H1 (cell line): ENCODE data around the gene CFAP92. TPM values are rescaled to one million over a fixed set of nuclear protein-coding genes. Genes with fewer than 3 reads are reported as not detected.

Experiments
- BRCA1 ChIP-seq: IDR thresholded peaks from 2 replicates; pipeline ENCODE4 v1.6.1; 2012; ENCODE audit warnings: low read depth, low read length, improper control_type of control experiment
- CHD2 ChIP-seq: IDR thresholded peaks from 2 replicates; pipeline ENCODE4 v1.6.1; 2012; ENCODE audit warnings: low read length, improper control_type of control experiment
- KDM4A ChIP-seq: IDR thresholded peaks from one replicate; pipeline ENCODE4 v1.7.1; 2012; ENCODE audit warnings: low read depth, mild to moderate bottlenecking, moderate library complexity, low read length, inconsistent platforms; ENCODE audit not compliant: severe bottlenecking
- PHF8 ChIP-seq: fragments of 200-600 bp; sonication (generic); conservative IDR thresholded peaks from 2 replicates; pipeline ENCODE4 v1.7.1; 2012; ENCODE audit warnings: low read depth, mild to moderate bottlenecking, inconsistent platforms, low read length, moderate library complexity
- POLR2AphosphoS5 ChIP-seq: IDR thresholded peaks from 2 replicates; pipeline ENCODE4 v1.6.1; 2011; ENCODE audit warnings: low read depth, low read length
- RFX5 ChIP-seq: IDR thresholded peaks from 2 replicates; pipeline ENCODE4 v1.6.1; 2011; ENCODE audit warnings: low read depth, low read length, improper control_type of control experiment, borderline replicate concordance
- SIRT6 ChIP-seq: IDR thresholded peaks from one replicate; pipeline ENCODE4 v1.7.1; 2012; ENCODE audit warnings: low read length, inconsistent platforms
- TBP ChIP-seq: IDR thresholded peaks from 2 replicates; pipeline ENCODE4 v1.6.1; 2011; ENCODE audit warnings: low read depth, low read length, improper control_type of control experiment
- polyA plus RNA-seq, 7 experiments: library from polyadenylated mRNA; depleted of rRNA in 3 of 7; stranded (reverse) in 5 of 7; unstranded in 2 of 7; fragments of >200 nt in 5 of 7; fragments of 200-250 nt in 2 of 7; gene quantifications; 1 replicate in 5 of 7; 2 replicates in 1 of 7; 4 replicates in 1 of 7; pipeline versions ENCODE4 v1.2.1 to v1.2.3, GENCODE V29; 2011 to 2013; ENCODE audit warnings: missing spikeins in 2 of 7, mixed read lengths in 2 of 7
- total RNA-seq: library from RNA; stranded (reverse); fragmentation: NEBNext Ultra II Directional; extraction: Animal tissue kit (Norgen Biotek cat#: 25700); gene quantifications from 2 replicates; pipeline ENCODE4 v1.2.1, GENCODE V29; 2021

CFAP92 gene
- total and polyA plus RNA-seq, 2 of the 8 experiments (the other 6 are each of a cell fraction or from before 2014, with no cell fraction given), result 0.77 to 2.0 TPM

GRCh38 chr3:129027544-129027880 is 33.6 kb upstream of the CFAP92 start (continued):
- TF ChIP-seq RFX5, result no peak
- no peak for TF ChIP-seq SIRT6
- TF ChIP-seq POLR2AphosphoS5, result no peak
- TF ChIP-seq TBP, result no peak
- TF ChIP-seq CHD2, result no peak
- no peak for TF ChIP-seq BRCA1
- TF ChIP-seq PHF8, result no peak
- no peak for TF ChIP-seq KDM4A
